Measurements from ENCODE around the gene NCAN.

The NCAN gene

DNA sequence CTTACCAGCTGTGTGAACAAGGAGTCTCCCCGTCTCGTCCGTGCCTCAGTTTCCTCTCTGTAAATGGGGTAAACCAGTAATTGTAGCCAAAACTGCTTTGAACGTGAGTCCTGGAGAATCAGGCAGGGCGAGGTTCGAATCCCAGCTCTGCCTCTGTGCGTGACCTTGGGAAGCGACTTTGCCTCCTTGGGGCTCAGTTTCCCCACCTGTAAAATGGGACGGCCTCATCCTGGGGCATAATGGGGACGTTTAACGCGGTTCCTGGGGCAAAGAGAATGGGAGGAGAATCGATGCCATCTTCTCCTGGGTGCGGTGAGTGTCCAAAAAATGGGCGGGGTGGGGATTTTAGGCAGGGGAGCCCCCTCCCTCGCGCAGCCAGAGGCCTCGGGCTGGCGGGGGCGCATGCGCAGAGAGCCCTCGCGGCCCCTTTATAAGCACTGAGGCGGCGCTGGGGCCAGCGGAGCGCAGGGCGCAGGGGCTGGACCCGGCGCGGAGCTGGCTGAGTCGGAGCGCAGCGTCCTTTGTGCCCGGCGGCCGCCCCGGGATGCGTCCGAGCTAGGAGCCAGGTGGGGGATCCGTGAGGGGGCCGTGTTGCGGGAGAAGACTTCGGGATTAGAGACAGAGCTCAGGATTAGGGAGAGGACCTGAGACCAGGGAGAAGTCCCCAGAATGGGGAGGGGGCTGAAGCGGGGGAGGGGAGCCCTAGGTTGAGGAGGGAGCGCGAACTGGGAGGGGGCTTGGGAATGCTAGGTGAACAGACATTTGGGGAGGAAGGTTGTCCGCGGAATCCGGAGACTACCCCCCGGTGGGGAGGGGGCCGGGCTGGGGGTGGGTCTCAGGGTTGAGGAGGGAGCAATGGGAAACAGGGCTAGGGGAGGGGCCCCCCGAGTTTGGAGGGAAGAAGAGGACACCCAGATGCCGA, at the start of gene NCAN:
NCAN (plus strand) TSS at position 460 of the 922 bp plus-strand sequence. CDS start 4,996 bp downstream, outside the sequence.
- no peaks in the 10 kb centered on the region for H3K9me3 ChIP-seq (ENCODE audit: insufficient read depth, low read length)
- H3K4me2 ChIP-seq (ENCODE audit: low read depth, low read length, poor library complexity, severe bottlenecking), result no peak within 1 kb of the TSS
- H2AFZ ChIP-seq (ENCODE audit: low read depth, low read length, severe bottlenecking), result no peak within 1 kb of the TSS
- H3K27me3 ChIP-seq (ENCODE audit: low read length), result no peaks in the 10 kb centered on the region
- no peaks in the 10 kb centered on the region for H3F3A ChIP-seq (ENCODE audit: insufficient read depth)
- H4K20me1 ChIP-seq (ENCODE audit: low read depth, low read length), result no peaks in the 10 kb centered on the region
- no peaks in the 10 kb centered on the region for H3K9me2 ChIP-seq (replicated peaks; ENCODE audit: insufficient read depth, low read length)
- no peak within 1 kb of the TSS for H3K4me3 ChIP-seq (ENCODE audit: insufficient read depth, low read length, poor library complexity, severe bottlenecking)
- TF ChIP-seq, protein P1, sequence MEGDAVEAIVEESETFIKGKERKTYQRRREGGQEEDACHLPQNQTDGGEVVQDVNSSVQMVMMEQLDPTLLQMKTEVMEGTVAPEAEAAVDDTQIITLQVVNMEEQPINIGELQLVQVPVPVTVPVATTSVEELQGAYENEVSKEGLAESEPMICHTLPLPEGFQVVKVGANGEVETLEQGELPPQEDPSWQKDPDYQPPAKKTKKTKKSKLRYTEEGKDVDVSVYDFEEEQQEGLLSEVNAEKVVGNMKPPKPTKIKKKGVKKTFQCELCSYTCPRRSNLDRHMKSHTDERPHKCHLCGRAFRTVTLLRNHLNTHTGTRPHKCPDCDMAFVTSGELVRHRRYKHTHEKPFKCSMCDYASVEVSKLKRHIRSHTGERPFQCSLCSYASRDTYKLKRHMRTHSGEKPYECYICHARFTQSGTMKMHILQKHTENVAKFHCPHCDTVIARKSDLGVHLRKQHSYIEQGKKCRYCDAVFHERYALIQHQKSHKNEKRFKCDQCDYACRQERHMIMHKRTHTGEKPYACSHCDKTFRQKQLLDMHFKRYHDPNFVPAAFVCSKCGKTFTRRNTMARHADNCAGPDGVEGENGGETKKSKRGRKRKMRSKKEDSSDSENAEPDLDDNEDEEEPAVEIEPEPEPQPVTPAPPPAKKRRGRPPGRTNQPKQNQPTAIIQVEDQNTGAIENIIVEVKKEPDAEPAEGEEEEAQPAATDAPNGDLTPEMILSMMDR (IDR thresholded peaks at IDR 0.05; ENCODE audit: insufficient read depth, low read length, poor library complexity, severe bottlenecking), result no peak
- TF ChIP-seq EZH2phosphoT487 (conservative IDR thresholded peaks at IDR 0.05; ENCODE audit: low read length), result no peak
- no peak within 1 kb of the TSS for H3K9ac ChIP-seq (ENCODE audit: low read length)
- no peaks in the 10 kb centered on the region for H3K79me2 ChIP-seq (ENCODE audit: insufficient read depth, low read length)
- H3K36me3 ChIP-seq (ENCODE audit: low read length), result no peaks in the 10 kb centered on the region
- no peak within 1 kb of the TSS for H3K27ac ChIP-seq (ENCODE audit: low read depth, low read length)

DNA sequence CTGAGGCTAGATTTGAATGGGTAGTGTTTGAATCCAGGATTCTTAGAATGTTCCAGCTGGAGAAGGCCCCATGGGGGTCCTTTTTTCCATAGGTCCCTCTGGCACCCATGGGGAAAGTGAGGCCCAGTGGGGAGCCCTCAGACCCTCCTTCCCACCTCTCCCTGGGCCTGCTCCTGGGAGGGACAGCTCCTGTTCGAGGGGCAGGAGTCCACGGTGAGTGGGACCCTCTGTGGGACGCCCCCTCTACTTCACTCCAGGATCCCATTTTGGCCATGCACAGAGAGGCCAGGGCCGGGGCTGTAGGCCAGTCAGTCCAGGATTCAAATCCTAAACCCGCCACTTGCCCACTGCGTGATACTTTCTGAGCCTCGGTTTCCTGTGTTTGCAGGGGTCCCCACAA, 49.3 kb upstream of the NCAN start:
- Histone ChIP-seq H3K4me2 (ENCODE audit: low read depth, low read length, poor library complexity, severe bottlenecking) (peak overlapping the region; percentile 96), H3K9me2 (replicated peaks; ENCODE audit: insufficient read depth, low read length) (no peaks in the 10 kb centered on the region), H3K79me2 (ENCODE audit: insufficient read depth, low read length) (peaks cover 83% of the 10 kb centered on the region), H3K4me3 (ENCODE audit: insufficient read depth, low read length, poor library complexity, severe bottlenecking) (peak overlapping the region; percentile 36), H3K27ac (ENCODE audit: low read depth, low read length) (peak overlapping the region; percentile 99), H3K36me3 (ENCODE audit: low read length) (peaks cover 2% of the 10 kb centered on the region; the same call in 1 of the 2 replicates), H3K9ac (ENCODE audit: low read length) (peak overlapping the region; percentile 94), H3F3A (ENCODE audit: insufficient read depth) (peaks cover 95% of the 10 kb centered on the region), H4K20me1 (ENCODE audit: low read depth, low read length) (no peaks in the 10 kb centered on the region), H3K27me3 (ENCODE audit: low read length) (no peaks in the 10 kb centered on the region), H2AFZ (ENCODE audit: low read depth, low read length, severe bottlenecking) (no peak overlapping the region), H3K9me3 (ENCODE audit: insufficient read depth, low read length) (no peaks in the 10 kb centered on the region)
- no peak for TF ChIP-seq EZH2phosphoT487 (conservative IDR thresholded peaks at IDR 0.05; ENCODE audit: low read length)
- TF ChIP-seq, protein P1 (IDR thresholded peaks at IDR 0.05; ENCODE audit: insufficient read depth, low read length, poor library complexity, severe bottlenecking), result no peak

DNA sequence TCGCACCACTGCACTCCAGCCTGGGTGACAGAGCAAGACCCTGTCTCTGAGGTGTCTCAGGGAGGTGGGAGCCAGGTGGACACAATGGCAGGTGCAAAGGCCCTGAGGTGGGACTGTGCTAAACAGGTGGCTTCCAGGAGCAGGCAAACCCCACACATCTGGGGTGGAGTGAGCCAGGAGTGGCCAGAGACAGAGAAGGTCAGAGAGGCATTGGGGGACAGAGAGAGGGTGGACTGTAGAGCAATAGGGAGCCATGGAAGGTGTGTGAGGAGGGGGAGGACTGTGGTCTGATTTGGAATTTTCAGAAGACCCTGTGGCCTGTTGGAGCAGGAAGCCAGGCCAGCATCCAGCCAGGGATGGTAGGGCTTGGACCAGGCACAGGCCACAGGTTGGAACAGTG, 46.4 kb upstream of the NCAN start:
- peak overlapping the region; percentile 96 for H3K4me2 ChIP-seq (ENCODE audit: low read depth, low read length, poor library complexity, severe bottlenecking)
- H3K4me3 ChIP-seq (ENCODE audit: insufficient read depth, low read length, poor library complexity, severe bottlenecking), result peak overlapping the region; percentile 81
- peaks cover 94% of the 10 kb centered on the region for H3K79me2 ChIP-seq (ENCODE audit: insufficient read depth, low read length)

More for the DNA sequence above, 46.4 kb upstream of the NCAN start:
- Histone ChIP-seq H3F3A (ENCODE audit: insufficient read depth) (peaks cover 89% of the 10 kb centered on the region), H3K9me3 (ENCODE audit: insufficient read depth, low read length) (no peaks in the 10 kb centered on the region), H2AFZ (ENCODE audit: low read depth, low read length, severe bottlenecking) (no peak overlapping the region), H3K27me3 (ENCODE audit: low read length) (no peaks in the 10 kb centered on the region), H3K9me2 (replicated peaks; ENCODE audit: insufficient read depth, low read length) (no peaks in the 10 kb centered on the region), H3K27ac (ENCODE audit: low read depth, low read length) (peak overlapping the region; percentile 99), H3K36me3 (ENCODE audit: low read length) (peaks cover 4% of the 10 kb centered on the region), H3K9ac (ENCODE audit: low read length) (peak overlapping the region; percentile 94), H4K20me1 (ENCODE audit: low read depth, low read length) (no peaks in the 10 kb centered on the region)
- TF ChIP-seq EZH2phosphoT487 (conservative IDR thresholded peaks at IDR 0.05; ENCODE audit: low read length), result no peak
- TF ChIP-seq, protein P1 (IDR thresholded peaks at IDR 0.05; ENCODE audit: insufficient read depth, low read length, poor library complexity, severe bottlenecking), result no peak
